WTC11 (cell line): ENCODE measurements around the gene TMEM259. TPM values are rescaled to one million over a fixed set of nuclear protein-coding genes. Genes with fewer than 3 reads are reported as not detected.

Source experiments
- ATAC-seq: fragments of 200-7000 bp; cut with Tn5 transposase; 2 replicates; pipeline ENCODE4 v1.10.0; 2021; ENCODE audit warnings: mild to moderate bottlenecking, moderate library complexity
- CTCF ChIA-PET: fragments of 300-600 bp; sonication (Branson Sonifier 250); formaldehyde crosslinking; loops from one replicate; lab custom pipeline; 2021; ENCODE audit warnings: antibody characterized with exemption; lab: Charles Lee
- POLR2A ChIA-PET: fragments of 350-600 bp; sonication (Branson Sonifier 250); formaldehyde crosslinking; loops from one replicate; lab custom pipeline; 2021; ENCODE audit warnings: antibody characterized with exemption; lab: Charles Lee
- DNase-seq: peaks from one replicate; pipeline ENCODE4 v3.0.0; 2021; ENCODE audit warnings: low spot score
- H3K27ac Mint-ChIP-seq: 2 replicates; pipeline ENCODE4 v1.8.0; 2021; ENCODE audit warnings: mixed read lengths
- H3K27me3 Mint-ChIP-seq: 2 replicates; pipeline ENCODE4 v1.8.0; 2021; ENCODE audit warnings: low read depth, mild to moderate bottlenecking, moderate library complexity, mixed read lengths
- H3K36me3 Mint-ChIP-seq: 2 replicates; pipeline ENCODE4 v1.8.0; 2021; ENCODE audit warnings: mixed read lengths
- H3K4me1 Mint-ChIP-seq: 2 replicates; pipeline ENCODE4 v1.8.0; 2022; ENCODE audit warnings: mixed read lengths
- H3K4me3 Mint-ChIP-seq: 2 replicates; pipeline ENCODE4 v1.8.0; 2021; ENCODE audit warnings: mild to moderate bottlenecking, moderate library complexity, mixed read lengths
- H3K9me3 Mint-ChIP-seq: 2 replicates; pipeline ENCODE4 v1.8.0; 2021; ENCODE audit warnings: mixed read lengths
- ESRRA ChIP-seq: sonication (generic); formaldehyde crosslinking; IDR thresholded peaks from 2 replicates; pipeline ENCODE4 v1.8.1; 2022; ENCODE audit warnings: mild to moderate bottlenecking, missing genetic modification reagents, borderline replicate concordance
- FOXK1 ChIP-seq: sonication (generic); formaldehyde crosslinking; IDR thresholded peaks from 2 replicates; pipeline ENCODE4 v1.8.0; 2022; ENCODE audit warnings: mild to moderate bottlenecking, moderate library complexity, missing genetic modification reagents
- FOXP1 ChIP-seq: sonication (generic); formaldehyde crosslinking; IDR thresholded peaks from 2 replicates; pipeline ENCODE4 v1.8.0; 2022; ENCODE audit warnings: missing genetic modification reagents, mild to moderate bottlenecking, moderate library complexity, borderline replicate concordance
- GABPB1 ChIP-seq: sonication (generic); formaldehyde crosslinking; IDR thresholded peaks from 2 replicates; pipeline ENCODE4 v1.8.1; 2023; ENCODE audit warnings: mild to moderate bottlenecking, missing genetic modification reagents
- HMGA2 ChIP-seq: fragments of 250-450 bp; sonication (Bioruptor Pico); IDR thresholded peaks from 2 replicates; pipeline ENCODE4 v1.4.0; 2021; ENCODE audit warnings: mild to moderate bottlenecking, moderate library complexity
- MLX ChIP-seq: sonication (generic); formaldehyde crosslinking; IDR thresholded peaks from 2 replicates; pipeline ENCODE4 v1.8.1; 2023; ENCODE audit warnings: mild to moderate bottlenecking, missing genetic modification reagents, moderate library complexity
- MXD4 ChIP-seq: fragments of 250-450 bp; sonication (Bioruptor Pico); IDR thresholded peaks from 2 replicates; pipeline ENCODE4 v1.8.0; 2021; ENCODE audit warnings: mild to moderate bottlenecking, moderate library complexity, borderline replicate concordance
- NFYB ChIP-seq: sonication (generic); formaldehyde crosslinking; conservative IDR thresholded peaks from 2 replicates; pipeline ENCODE4 v1.8.0; 2022; ENCODE audit warnings: low read depth, missing genetic modification reagents
- NR2C2 ChIP-seq: sonication (generic); formaldehyde crosslinking; IDR thresholded peaks from 2 replicates; pipeline ENCODE4 v1.8.0; 2022; ENCODE audit warnings: mild to moderate bottlenecking, missing genetic modification reagents
- NR3C1 ChIP-seq: sonication (generic); formaldehyde crosslinking; conservative IDR thresholded peaks from 2 replicates; pipeline ENCODE4 v1.8.1; 2023; ENCODE audit warnings: low read depth, mild to moderate bottlenecking, missing genetic modification reagents
- OVOL2 ChIP-seq: fragments of 250-450 bp; sonication (Bioruptor Pico); IDR thresholded peaks from 2 replicates; pipeline ENCODE4 v1.9.0; 2021; ENCODE audit warnings: mild to moderate bottlenecking, borderline replicate concordance
- PRDM15 ChIP-seq: sonication (generic); formaldehyde crosslinking; IDR thresholded peaks from 2 replicates; pipeline ENCODE4 v1.8.0; 2022; ENCODE audit warnings: missing genetic modification reagents
- SMAD3 ChIP-seq: sonication (generic); formaldehyde crosslinking; IDR thresholded peaks from 2 replicates; pipeline ENCODE4 v1.8.0; 2022; ENCODE audit warnings: missing genetic modification reagents, mild to moderate bottlenecking, borderline replicate concordance
- TEAD1 ChIP-seq: sonication (generic); formaldehyde crosslinking; IDR thresholded peaks from 2 replicates; pipeline ENCODE4 v1.8.0; 2022; ENCODE audit warnings: mild to moderate bottlenecking, missing genetic modification reagents
- TEAD4 ChIP-seq: sonication (generic); formaldehyde crosslinking; IDR thresholded peaks from 2 replicates; pipeline ENCODE4 v1.8.0; 2022; ENCODE audit warnings: mild to moderate bottlenecking, missing genetic modification reagents
- ZBTB21 ChIP-seq: sonication (generic); formaldehyde crosslinking; IDR thresholded peaks from 2 replicates; pipeline ENCODE4 v1.8.1; 2023; ENCODE audit warnings: mild to moderate bottlenecking, missing genetic modification reagents, borderline replicate concordance
- ZNF232 ChIP-seq: sonication (generic); formaldehyde crosslinking; IDR thresholded peaks from 2 replicates; pipeline ENCODE4 v1.8.0; 2022; ENCODE audit warnings: mild to moderate bottlenecking, missing genetic modification reagents
- ZNF416 ChIP-seq: fragments of 250-450 bp; sonication (Bioruptor Pico); IDR thresholded peaks from 2 replicates; pipeline ENCODE4 v1.9.0; 2021; ENCODE audit warnings: mild to moderate bottlenecking, inconsistent platforms
- ZNF423 ChIP-seq: fragments of 250-450 bp; sonication (Bioruptor Pico); IDR thresholded peaks from 2 replicates; pipeline ENCODE4 v2.1.2; 2022; ENCODE audit warnings: mild to moderate bottlenecking, moderate library complexity
- total RNA-seq: library from RNA; stranded (reverse); gene quantifications from 3 replicates; pipeline ENCODE4 v1.2.3, GENCODE V29; 2021
- TF ChIP-seq, protein P1 (sequence below): sonication (generic); formaldehyde crosslinking; IDR thresholded peaks from 2 replicates; pipeline ENCODE4 v1.8.1; 2023; ENCODE audit warnings: mild to moderate bottlenecking, missing genetic modification reagents, moderate library complexity
- TF ChIP-seq, protein P2 (sequence below): fragments of 250-450 bp; sonication (Bioruptor Pico); IDR thresholded peaks from 2 replicates; pipeline ENCODE4 v1.8.0; 2021; ENCODE audit warnings: mild to moderate bottlenecking
- TF ChIP-seq, protein P3 (sequence below): sonication (generic); formaldehyde crosslinking; IDR thresholded peaks from 2 replicates; pipeline ENCODE4 v1.8.0; 2022; ENCODE audit warnings: mild to moderate bottlenecking, missing genetic modification reagents

TMEM259 gene
- total RNA-seq, 1 experiment from 2014 or later: 202 TPM

GRCh38 chr19:1038978-1039645 is 18.2 kb upstream of the TMEM259 start (continued):
- TF ChIP-seq NFYB: no peak
- no peak for TF ChIP-seq PRDM15 (CRISPR knock-in tag)
- TF ChIP-seq TEAD1 (CRISPR knock-in tag): no peak

- H3K9me3 Mint-ChIP-seq: no peaks in the 10 kb centered on the region
- H3K27me3 Mint-ChIP-seq: no peaks in the 10 kb centered on the region
- POLR2A ChIA-PET: interaction anchor here (0.7 to 3.1 kb wide), 3 partner anchors 9 to 27 kb away, joined by 3 to 14 read pairs (median 5); partner anchors contain the start of gene CNN2
- H3K27ac Mint-ChIP-seq: no peak overlapping the region
- peaks cover 12% of the 10 kb centered on the region for H3K4me1 Mint-ChIP-seq
- no peak overlapping the region for H3K4me3 Mint-ChIP-seq
- DNase-seq (no peak), ATAC-seq (no peak)
- peaks cover 36% of the 10 kb centered on the region for H3K36me3 Mint-ChIP-seq
- CTCF ChIA-PET: no interaction called here
- no peak for TF ChIP-seq FOXK1
- no peak for TF ChIP-seq NR3C1 (CRISPR knock-in tag)
- TF ChIP-seq, protein P1, sequence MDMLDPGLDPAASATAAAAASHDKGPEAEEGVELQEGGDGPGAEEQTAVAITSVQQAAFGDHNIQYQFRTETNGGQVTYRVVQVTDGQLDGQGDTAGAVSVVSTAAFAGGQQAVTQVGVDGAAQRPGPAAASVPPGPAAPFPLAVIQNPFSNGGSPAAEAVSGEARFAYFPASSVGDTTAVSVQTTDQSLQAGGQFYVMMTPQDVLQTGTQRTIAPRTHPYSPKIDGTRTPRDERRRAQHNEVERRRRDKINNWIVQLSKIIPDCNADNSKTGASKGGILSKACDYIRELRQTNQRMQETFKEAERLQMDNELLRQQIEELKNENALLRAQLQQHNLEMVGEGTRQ (CRISPR knock-in tag): no peak
- no peak for TF ChIP-seq ZNF423 (CRISPR knock-in tag)
- no peak for TF ChIP-seq ZBTB21 (CRISPR knock-in tag)
- TF ChIP-seq NR2C2 (CRISPR knock-in tag): no peak
- TF ChIP-seq FOXP1: no peak
- no peak for TF ChIP-seq SMAD3
- no peak for TF ChIP-seq TEAD4 (CRISPR knock-in tag)
- TF ChIP-seq OVOL2: no peak
These were observed 16.7 kb upstream of the TMEM259 start for GRCh38 chr19:1037621-1038064.

DNA sequence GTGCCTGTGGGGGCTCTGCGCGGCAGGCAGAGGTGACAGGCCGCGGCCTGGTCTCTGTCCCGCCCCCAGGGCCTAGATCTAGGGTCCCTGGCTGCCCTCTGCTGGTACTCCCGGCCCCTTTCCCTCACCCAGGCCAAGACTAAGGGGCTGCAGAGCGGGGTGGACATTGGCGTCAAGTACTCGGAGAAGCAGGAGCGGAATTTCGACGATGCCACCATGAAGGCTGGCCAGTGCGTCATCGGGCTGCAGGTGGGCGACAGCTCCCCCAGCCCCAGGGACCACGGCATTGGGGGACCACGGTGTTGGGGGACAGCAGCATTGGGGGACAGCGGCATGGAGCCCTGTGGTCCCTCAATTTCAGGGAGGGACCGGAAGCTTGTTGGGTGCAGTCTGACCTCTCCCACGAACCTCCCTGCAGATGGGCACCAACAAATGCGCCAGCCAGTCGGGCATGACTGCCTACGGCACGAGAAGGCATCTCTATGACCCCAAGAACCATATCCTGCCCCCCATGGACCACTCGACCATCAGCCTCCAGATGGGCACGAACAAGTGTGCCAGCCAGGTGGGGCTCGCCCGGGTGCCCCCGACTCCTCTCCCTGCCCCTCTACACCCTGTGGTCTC is 15.2 kb upstream of the TMEM259 start:
- DNase-seq: peak; percentile 51
- H3K27me3 Mint-ChIP-seq: no peaks in the 10 kb centered on the region
- ChIA-PET CTCF (interaction anchor here (1.5 kb wide), 1 partner anchor 16 kb away, joined by 5 read pairs; no protein-coding TSS in a partner anchor), POLR2A (interaction anchor here (3.1 kb wide), 1 partner anchor 9 kb away, joined by 14 read pairs; the partner anchor contains the start of gene CNN2)
- H3K9me3 Mint-ChIP-seq: no peaks in the 10 kb centered on the region
- H3K4me3 Mint-ChIP-seq: no peak overlapping the region
- peak; percentile 2; the same call in 1 of the 2 replicates for ATAC-seq
- H3K27ac Mint-ChIP-seq: no peak overlapping the region
- H3K4me1 Mint-ChIP-seq: peaks cover 12% of the 10 kb centered on the region
- peaks cover 42% of the 10 kb centered on the region for H3K36me3 Mint-ChIP-seq
- no peak for TF ChIP-seq ZNF416 (CRISPR knock-in tag)
- no peak for TF ChIP-seq PRDM15 (CRISPR knock-in tag)
- no peak for TF ChIP-seq MLX (CRISPR knock-in tag)
- TF ChIP-seq, protein P2, sequence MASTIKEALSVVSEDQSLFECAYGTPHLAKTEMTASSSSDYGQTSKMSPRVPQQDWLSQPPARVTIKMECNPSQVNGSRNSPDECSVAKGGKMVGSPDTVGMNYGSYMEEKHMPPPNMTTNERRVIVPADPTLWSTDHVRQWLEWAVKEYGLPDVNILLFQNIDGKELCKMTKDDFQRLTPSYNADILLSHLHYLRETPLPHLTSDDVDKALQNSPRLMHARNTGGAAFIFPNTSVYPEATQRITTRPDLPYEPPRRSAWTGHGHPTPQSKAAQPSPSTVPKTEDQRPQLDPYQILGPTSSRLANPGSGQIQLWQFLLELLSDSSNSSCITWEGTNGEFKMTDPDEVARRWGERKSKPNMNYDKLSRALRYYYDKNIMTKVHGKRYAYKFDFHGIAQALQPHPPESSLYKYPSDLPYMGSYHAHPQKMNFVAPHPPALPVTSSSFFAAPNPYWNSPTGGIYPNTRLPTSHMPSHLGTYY: no peak
- no peak for TF ChIP-seq FOXP1
- TF ChIP-seq ESRRA (CRISPR knock-in tag): no peak
- TF ChIP-seq HMGA2 (CRISPR knock-in tag): no peak
- TF ChIP-seq ZNF232 (CRISPR knock-in tag): no peak
- no peak for TF ChIP-seq MXD4 (CRISPR knock-in tag)
- no peak for TF ChIP-seq FOXK1
- TF ChIP-seq GABPB1 (CRISPR knock-in tag): no peak
- TF ChIP-seq, protein P3, sequence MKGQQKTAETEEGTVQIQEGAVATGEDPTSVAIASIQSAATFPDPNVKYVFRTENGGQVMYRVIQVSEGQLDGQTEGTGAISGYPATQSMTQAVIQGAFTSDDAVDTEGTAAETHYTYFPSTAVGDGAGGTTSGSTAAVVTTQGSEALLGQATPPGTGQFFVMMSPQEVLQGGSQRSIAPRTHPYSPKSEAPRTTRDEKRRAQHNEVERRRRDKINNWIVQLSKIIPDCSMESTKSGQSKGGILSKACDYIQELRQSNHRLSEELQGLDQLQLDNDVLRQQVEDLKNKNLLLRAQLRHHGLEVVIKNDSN (CRISPR knock-in tag): no peak
